GM21381 (cell line): ENCODE measurements around the gene SMIM31.
A peak's percentile ranks its signal among the peaks of the same experiment; 100 is the strongest.

ENCODE experiments used
- ATAC-seq: cut with Tn5 transposase; IDR thresholded peaks from one replicate; pipeline ENCODE4 v1.9.1; 2021; ENCODE audit warnings: mild to moderate bottlenecking, moderate library complexity; ENCODE audit not compliant: unreplicated experiment

The SMIM31 gene

GRCh38 chr4:164780839-164781238 is 26.9 kb downstream of the SMIM31 start:
- no peak for ATAC-seq

- no peak for ATAC-seq
These were observed 30.0 kb downstream of the SMIM31 start for GRCh38 chr4:164783976-164784375.

GRCh38 chr4:164789047-164789446 is 35.1 kb downstream of the SMIM31 start:
- ATAC-seq = no peak

GRCh38 chr4:164790249-164790648 is 36.3 kb downstream of the SMIM31 start:
- ATAC-seq = no peak

GRCh38 chr4:164799410-164799809 is 45.5 kb downstream of the SMIM31 start:
- no peak for ATAC-seq

GRCh38 chr4:164800786-164801185 is 46.9 kb downstream of the SMIM31 start:
- ATAC-seq = no peak

GRCh38 chr4:164802301-164802901 is 48.5 kb downstream of the SMIM31 start:
- ATAC-seq = no peak

- ATAC-seq = no peak
These were observed 49.8 kb downstream of the SMIM31 start for GRCh38 chr4:164803702-164804101.

GRCh38 chr4:164807611-164808010 is 53.7 kb downstream of the SMIM31 start:
- no peak for ATAC-seq

- ATAC-seq = no peak
These were observed 59.6 kb downstream of the SMIM31 start for GRCh38 chr4:164813554-164813953.

- no peak for ATAC-seq
These were observed 61.8 kb downstream of the SMIM31 start for GRCh38 chr4:164815711-164816110.

- no peak for ATAC-seq
These were observed 65.4 kb downstream of the SMIM31 start for GRCh38 chr4:164819366-164819765.

- no peak for ATAC-seq
These were observed 67.8 kb downstream of the SMIM31 start for GRCh38 chr4:164821711-164822110.

- no peak for ATAC-seq
These were observed 70.7 kb downstream of the SMIM31 start for GRCh38 chr4:164824581-164824980.

GRCh38 chr4:164828955-164829354 is 75.0 kb downstream of the SMIM31 start:
- no peak for ATAC-seq

GRCh38 chr4:164846566-164846965 is 92.6 kb downstream of the SMIM31 start:
- no peak for ATAC-seq

GRCh38 chr4:164847016-164847415 is 93.1 kb downstream of the SMIM31 start:
- ATAC-seq = no peak

- peak; percentile 82 for ATAC-seq
These were observed 94.2 kb downstream of the SMIM31 start for GRCh38 chr4:164847967-164848649.
